HCT116 (cell line): ENCODE data around the gene TATDN2. TPM values are rescaled to one million over a fixed set of nuclear protein-coding genes. Genes with fewer than 3 reads are reported as not detected.

ENCODE experiments used
- ATAC-seq: fragments of 200-7000 bp; cut with Tn5 transposase; 2 replicates; pipeline ENCODE4 v1.9.1; 2020; ENCODE audit warnings: mild to moderate bottlenecking, moderate library complexity
- BruUV-seq: library from RNA; stranded (reverse); fragments of 400-500 nt; replicated peaks from 2 replicates; lab custom pipeline; 2021; lab: Mats Ljungman, UMichigan
- CTCF ChIA-PET: fragments of 300-600 bp; sonication (Branson Sonifier 250); formaldehyde crosslinking; loops from one replicate; lab custom pipeline; 2021; ENCODE audit warnings: antibody characterized with exemption; lab: Charles Lee
- POLR2A ChIA-PET: fragments of 300-600, 350-600 bp; sonication (Branson Sonifier 250); formaldehyde crosslinking; loops from one replicate; lab custom pipeline; 2021; ENCODE audit warnings: antibody characterized with exemption; lab: Charles Lee
- RAD21 ChIA-PET, 2 experiments: fragments of 300-600 bp; sonication (Branson Sonifier 250); formaldehyde crosslinking; loops; one replicate each; lab custom pipeline; 2023; ENCODE audit warnings: low total read pairs in 2 of 2; ENCODE audit not compliant: uncharacterized antibody in 2 of 2, unreplicated experiment in 2 of 2, low non-redundant PET in 1 of 2; lab: Charles Lee
- DNase-seq: peaks from one replicate; pipeline ENCODE4 v3.0.0-alpha.2; 2010; ENCODE audit warnings: low read depth, low spot score
- H2AFZ ChIP-seq: fragments of 200-600 bp; shearing (Covaris generic), sonication (generic); 2 replicates; pipeline ENCODE4 v1.6.1; 2017; ENCODE audit warnings: low read depth, mixed run types, mixed read lengths, antibody characterized with exemption, low read length; ENCODE audit not compliant: poor library complexity, severe bottlenecking
- H3K27ac ChIP-seq: 2 replicates; pipeline ENCODE4 v1.5.1; 2012; ENCODE audit warnings: low read depth, low read length
- H3K27me3 ChIP-seq: fragments of 200-600 bp; sonication (generic); 2 replicates; pipeline ENCODE4 v1.6.1; 2016; ENCODE audit warnings: mixed run types, low read length, mixed read lengths; ENCODE audit not compliant: insufficient read depth
- H3K36me3 ChIP-seq, 2 experiments: fragments of 200-500 bp in 1 of 2; fragments of 200-600 bp in 1 of 2; sonication (Bioruptor generic) in 1 of 2; sonication (generic) in 1 of 2; 2 replicates each; pipeline versions ENCODE4 v1.5.1 to v1.6.1; 2014 to 2016; ENCODE audit warnings: low read length in 2 of 2, inconsistent platforms in 1 of 2, mixed read lengths in 1 of 2, mixed run types in 1 of 2; ENCODE audit not compliant: insufficient read depth in 2 of 2, control insufficient read depth in 1 of 2
- H3K4me1 ChIP-seq, 2 experiments: fragments of 200-600 bp in 1 of 2; sonication (generic) in 1 of 2; 2 replicates each; pipeline versions ENCODE4 v1.5.1 to v1.6.1; 2012 to 2017; ENCODE audit warnings: low read length in 2 of 2, inconsistent platforms in 1 of 2, mild to moderate bottlenecking in 1 of 2, mixed read lengths in 1 of 2, mixed run types in 1 of 2, moderate library complexity in 1 of 2; ENCODE audit not compliant: insufficient read depth in 2 of 2, control insufficient read depth in 1 of 2
- H3K4me2 ChIP-seq: fragments of 200-600 bp; sonication (generic); 2 replicates; pipeline ENCODE4 v1.6.1; 2017; ENCODE audit warnings: mixed run types, low read length, mixed read lengths
- H3K4me3 ChIP-seq, 2 experiments: fragments of 200-600 bp in 1 of 2; sonication (generic) in 1 of 2; replicated peaks in 1 of 2; 2 replicates each; pipeline ENCODE4 v1.5.1; 2011 to 2016; ENCODE audit warnings: low read length in 2 of 2, control low read depth in 1 of 2, low read depth in 1 of 2, mild to moderate bottlenecking in 1 of 2, mixed read lengths in 1 of 2, mixed run types in 1 of 2
- H3K79me2 ChIP-seq: fragments of 200-600 bp; sonication (generic); 2 replicates; pipeline ENCODE4 v1.6.1; 2017; ENCODE audit warnings: mild to moderate bottlenecking, mixed run types, low read length, moderate library complexity, mixed read lengths; ENCODE audit not compliant: insufficient read depth
- H3K9ac ChIP-seq: fragments of 200-600 bp; sonication (generic); 2 replicates; pipeline ENCODE4 v1.6.1; 2016; ENCODE audit warnings: low read length, mixed read lengths
- H3K9me2 ChIP-seq: fragments of 200-600 bp; sonication (generic), shearing (Covaris generic); 2 replicates; pipeline ENCODE4 v1.6.1; 2017; ENCODE audit warnings: mixed run types, mild to moderate bottlenecking, moderate library complexity; ENCODE audit not compliant: insufficient read depth
- H3K9me3 ChIP-seq, 2 experiments: fragments of 200-500 bp in 1 of 2; fragments of 200-600 bp in 1 of 2; sonication (Bioruptor generic) in 1 of 2; sonication (generic) in 1 of 2; 2 replicates each; pipeline ENCODE4 v1.6.1; 2014 to 2017; ENCODE audit warnings: low read length in 2 of 2, mixed read lengths in 2 of 2, inconsistent platforms in 1 of 2, low read depth in 1 of 2, mild to moderate bottlenecking in 1 of 2, mixed run types in 1 of 2, moderate library complexity in 1 of 2; ENCODE audit not compliant: control insufficient read depth in 1 of 2, insufficient read depth in 1 of 2
- H4K20me1 ChIP-seq: fragments of 200-600 bp; sonication (generic), shearing (Covaris generic); 2 replicates; pipeline ENCODE4 v1.6.1; 2017; ENCODE audit warnings: mixed run types, mild to moderate bottlenecking, moderate library complexity; ENCODE audit not compliant: insufficient read depth
- CEBPB ChIP-seq: IDR thresholded peaks from 2 replicates; pipeline ENCODE4 v1.6.1; 2012; ENCODE audit warnings: low read depth
- CTCF ChIP-seq, 3 experiments: fragments of 200-600 bp in 1 of 3; sonication (generic) in 1 of 3; IDR thresholded peaks in 2 of 3; conservative IDR thresholded peaks in 1 of 3; 2 replicates each; pipeline ENCODE4 v1.5.1; 2012 to 2017; ENCODE audit warnings: low read depth in 2 of 3, low read length in 2 of 3, antibody characterized with exemption in 1 of 3, borderline replicate concordance in 1 of 3, control low read depth in 1 of 3, mild to moderate bottlenecking in 1 of 3, mixed read lengths in 1 of 3, mixed run types in 1 of 3, moderate library complexity in 1 of 3; ENCODE audit not compliant: insufficient read depth in 1 of 3
- EGR1 ChIP-seq: IDR thresholded peaks from 2 replicates; pipeline ENCODE4 v1.6.1; 2012; ENCODE audit warnings: low read depth
- EZH2 ChIP-seq: fragments of 200-600 bp; sonication (generic); IDR thresholded peaks from 2 replicates; pipeline ENCODE4 v1.6.1; 2017; ENCODE audit warnings: antibody characterized with exemption, mixed run types
- EZH2phosphoT487 ChIP-seq: fragments of 200-600 bp; IDR thresholded peaks from 2 replicates; pipeline ENCODE4 v1.6.1; 2018; ENCODE audit warnings: antibody characterized with exemption, borderline replicate concordance
- MAX ChIP-seq: IDR thresholded peaks from 2 replicates; pipeline ENCODE4 v1.6.1; 2012
- POLR2AphosphoS5 ChIP-seq: IDR thresholded peaks from 2 replicates; pipeline ENCODE4 v1.6.1; 2011; ENCODE audit warnings: mild to moderate bottlenecking, low read depth, low read length, moderate library complexity
- RAD21 ChIP-seq: IDR thresholded peaks from 2 replicates; pipeline ENCODE4 v1.6.1; 2012; ENCODE audit warnings: low read depth, mild to moderate bottlenecking
- REST ChIP-seq: IDR thresholded peaks from 2 replicates; pipeline ENCODE4 v1.6.1; 2012; ENCODE audit warnings: low read depth
- SIN3A ChIP-seq: IDR thresholded peaks from 2 replicates; pipeline ENCODE4 v1.6.1; 2012; ENCODE audit warnings: low read depth
- YY1 ChIP-seq: IDR thresholded peaks from 2 replicates; pipeline ENCODE4 v1.6.1; 2011; ENCODE audit warnings: low read length, low read depth, moderate library complexity, mild to moderate bottlenecking; ENCODE audit not compliant: insufficient replicate concordance; ENCODE audit errors: extremely low read depth
- ZFX ChIP-seq: fragments of 450-650 bp; IDR thresholded peaks from 2 replicates; pipeline ENCODE4 v1.6.1; 2017
- ZNF274 ChIP-seq: fragments of 200-500 bp; sonication (Bioruptor generic); IDR thresholded peaks from 2 replicates; pipeline ENCODE4 v1.6.1; 2014; ENCODE audit warnings: mild to moderate bottlenecking, low read depth, low read length, inconsistent platforms
- intact Hi-C: fragments of 100-400 bp; cut with micrococcal nuclease; formaldehyde crosslinking; loops from 2 replicates; pipeline ENCODE4 v1.10.0; 2022
- total RNA-seq: library from RNA; stranded (reverse); gene quantifications from one replicate; pipeline ENCODE4 v1.2.1, GENCODE V29; 2021; ENCODE audit not compliant: unreplicated experiment

The TATDN2 gene
- total RNA-seq, 1 experiment from 2014 or later: 26.8 TPM

DNA sequence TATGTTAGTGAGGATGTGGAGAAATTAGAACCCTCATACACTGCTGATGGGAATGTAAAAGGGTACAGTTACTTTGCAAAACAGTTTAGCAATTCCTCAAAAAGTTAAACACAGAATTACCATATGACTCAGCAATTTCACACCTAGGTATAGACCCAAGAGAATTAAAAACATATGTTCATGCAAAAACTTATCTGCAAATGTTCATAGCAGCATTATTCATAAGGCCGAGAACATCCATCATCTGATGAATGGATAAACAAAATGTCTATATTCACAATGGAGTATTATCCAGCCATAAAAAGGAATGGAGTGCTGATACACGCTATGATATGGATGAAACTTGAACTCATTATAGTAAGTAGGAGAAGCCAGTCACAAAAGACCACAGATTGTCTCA lies 62.3 kb downstream of the TATDN2 start:
- H3K79me2 ChIP-seq: no peaks in the 10 kb centered on the region; the same call in 1 of the 2 replicates
- H2AFZ ChIP-seq: no peak overlapping the region
- H3K9ac ChIP-seq: no peak overlapping the region
- TF ChIP-seq POLR2AphosphoS5: no peak
- TF ChIP-seq SIN3A: no peak
- H3K27me3 ChIP-seq: no peaks in the 10 kb centered on the region
- intact Hi-C loops: no loop called here
- ChIA-PET POLR2A (no interaction called here), RAD21 (no interaction called here), CTCF (no interaction called here)
- BruUV-seq: no TSS peak
- peaks cover 48 to 58% of the 10 kb centered on the region in 2 experiments for H3K36me3 ChIP-seq
- no peak overlapping the region for H3K27ac ChIP-seq
- no peak overlapping the region for H3K4me2 ChIP-seq
- no peaks in the 10 kb centered on the region for H3K4me1 ChIP-seq
- DNase-seq (no peak), ATAC-seq (no peak)
- H3K9me3 ChIP-seq: no peaks in the 10 kb centered on the region
- no peaks in the 10 kb centered on the region for H3K9me2 ChIP-seq
- no peaks in the 10 kb centered on the region for H4K20me1 ChIP-seq
- H3K4me3 ChIP-seq: no peak overlapping the region

DNA sequence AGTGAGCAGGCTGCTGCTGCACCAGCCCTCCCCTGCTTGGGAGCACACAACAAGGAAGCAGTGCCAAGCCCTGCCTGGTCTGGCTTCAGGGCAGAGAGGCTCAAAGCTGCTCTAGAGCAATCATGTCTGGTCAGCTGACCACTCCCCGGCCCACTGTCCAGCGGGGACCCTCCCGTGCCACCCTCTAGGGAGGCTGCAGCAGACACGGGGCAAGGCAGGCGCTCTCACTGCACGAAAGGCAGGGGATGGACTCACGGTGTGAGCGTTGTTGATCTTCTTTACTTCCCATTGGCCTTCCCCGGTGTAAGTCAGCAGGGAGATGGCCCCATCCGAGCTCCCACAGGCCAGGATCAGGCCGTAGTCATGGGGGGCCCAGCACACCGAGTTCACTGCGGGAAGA lies 63.5 kb downstream of the TATDN2 start:
- Histone ChIP-seq H3K9ac (no peak overlapping the region), H3K36me3 (peaks cover 50 to 65% of the 10 kb centered on the region in 2 experiments), H3K79me2 (no peaks in the 10 kb centered on the region; the same call in 1 of the 2 replicates), H3K9me2 (no peaks in the 10 kb centered on the region), H3K4me1 (no peaks in the 10 kb centered on the region), H3K4me3 (no peak overlapping the region)
- intact Hi-C loops: no loop called here
- TF ChIP-seq SIN3A: no peak
- TF ChIP-seq POLR2AphosphoS5: no peak
- TF ChIP-seq EZH2phosphoT487: no peak
- TF ChIP-seq RAD21: no peak
- TF ChIP-seq ZNF274: no peak
- no peak for TF ChIP-seq YY1
- TF ChIP-seq REST: no peak
- no peak for TF ChIP-seq EGR1
- no peak for TF ChIP-seq CTCF (IDR thresholded peaks at IDR 0.05 in 2 of 3, conservative IDR thresholded peaks at IDR 0.05 in 1 of 3; ENCODE audit: borderline replicate concordance in 1 of 3, insufficient read depth in 1 of 3, low read depth in 2 of 3, low read length in 2 of 3)
- TF ChIP-seq MAX: no peak
- no peak for TF ChIP-seq EZH2
- TF ChIP-seq ZFX: no peak
- no peak for TF ChIP-seq CEBPB
- TF ChIP-seq, all 23 proteins: peak for 0
- no peaks in the 10 kb centered on the region for H4K20me1 ChIP-seq
- DNase-seq: no peak
- no peak overlapping the region for H3K4me2 ChIP-seq
- ChIA-PET POLR2A (no interaction called here), CTCF (no interaction called here), RAD21 (no interaction called here)
- BruUV-seq: no TSS peak
- H3K27me3 ChIP-seq: no peaks in the 10 kb centered on the region
- H3K9me3 ChIP-seq: no peaks in the 10 kb centered on the region
- ATAC-seq: no peak
- H2AFZ ChIP-seq: no peak overlapping the region
- H3K27ac ChIP-seq: no peak overlapping the region
